Measurements from ENCODE around the gene ELFN1.

- TF ChIP-seq RFX5 (IDR thresholded peaks at IDR 0.05; ENCODE audit: low read length) (no peak), CTCF (IDR thresholded peaks at IDR 0.05) (no peak), REST (IDR thresholded peaks at IDR 0.05; ENCODE audit: low read depth, low read length) (no peak), EZH2phosphoT487 (IDR thresholded peaks at IDR 0.05; ENCODE audit: borderline replicate concordance, low read depth) (no peak), USF2 (IDR thresholded peaks at IDR 0.05; ENCODE audit: borderline replicate concordance, low read depth, low read length) (no peak), SIN3A (IDR thresholded peaks at IDR 0.05; ENCODE audit: borderline replicate concordance, low read depth, low read length) (no peak), FOXJ3 (CRISPR knock-in tag; IDR thresholded peaks at IDR 0.05) (no peak), NRF1 (IDR thresholded peaks at IDR 0.05; ENCODE audit: low read depth, low read length) (no peak), NFIC (IDR thresholded peaks at IDR 0.05; ENCODE audit: borderline replicate concordance) (no peak), PBX3 (IDR thresholded peaks at IDR 0.05) (no peak), YY1 (IDR thresholded peaks at IDR 0.05; ENCODE audit: low read depth) (no peak), EP300 (IDR thresholded peaks at IDR 0.05; ENCODE audit: borderline replicate concordance in 1 of 2, low read depth in 1 of 2, low read length in 1 of 2) (no peak), SMC3 (IDR thresholded peaks at IDR 0.05; ENCODE audit: low read depth, low read length) (no peak), POLR2AphosphoS5 (IDR thresholded peaks at IDR 0.05; ENCODE audit: low read depth, low read length) (no peak)
Measured at GRCh38 chr7:1678081-1678543, 8.0 kb downstream of the ELFN1 start.
